Rectal smooth muscle tissue (tissue), 1 donor: ENCODE measurements around the gene LSM12.
A peak's percentile ranks its signal among the peaks of the same experiment; 100 is the strongest.

ENCODE experiments used
- H3K27ac ChIP-seq: one replicate; pipeline ENCODE4 v1.7.0; 2013; ENCODE audit warnings: low read depth, low read length, inconsistent platforms
- H3K27me3 ChIP-seq: one replicate; pipeline ENCODE4 v1.7.0; 2013; ENCODE audit warnings: low read length; ENCODE audit not compliant: control insufficient read depth, insufficient read depth
- H3K36me3 ChIP-seq: one replicate; pipeline ENCODE4 v1.7.0; 2013; ENCODE audit warnings: low read length; ENCODE audit not compliant: control insufficient read depth, insufficient read depth
- H3K4me1 ChIP-seq: one replicate; pipeline ENCODE4 v1.7.0; 2013; ENCODE audit warnings: low read length; ENCODE audit not compliant: control insufficient read depth, insufficient read depth
- H3K4me3 ChIP-seq: one replicate; pipeline ENCODE4 v1.7.0; 2013; ENCODE audit warnings: low read length
- H3K9ac ChIP-seq: one replicate; pipeline ENCODE4 v1.7.0; 2013; ENCODE audit warnings: low read length

Gene LSM12

GRCh38 chr17:44091200-44091997 lies 24.9 kb upstream of the LSM12 start:
- no peak overlapping the region for H3K4me3 ChIP-seq
- H3K36me3 ChIP-seq, result peaks cover 23% of the 10 kb centered on the region
- H3K4me1 ChIP-seq, result peaks cover 11% of the 10 kb centered on the region
- H3K9ac ChIP-seq, result no peak overlapping the region
- H3K27ac ChIP-seq, result no peak overlapping the region
- no peaks in the 10 kb centered on the region for H3K27me3 ChIP-seq

DNA sequence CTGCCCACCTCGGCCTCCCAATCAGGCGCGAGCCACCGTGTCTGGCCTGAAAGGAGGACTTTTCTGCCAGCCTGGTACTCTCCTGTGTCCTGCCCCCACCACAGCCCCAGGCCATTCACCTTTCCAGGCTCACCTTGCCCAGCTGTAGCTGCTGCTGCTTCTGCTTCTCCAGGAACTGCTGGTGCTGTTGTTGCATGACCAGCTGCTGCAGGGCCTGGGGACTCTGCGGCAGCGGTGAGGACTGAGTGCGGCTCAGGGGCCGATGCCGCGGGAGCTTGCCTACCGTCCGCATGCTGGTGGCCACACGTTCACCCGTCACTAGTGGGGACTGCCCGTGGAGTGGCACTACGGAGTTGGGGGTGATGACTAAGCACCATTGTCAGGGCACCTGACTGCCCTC lies 21.8 kb upstream of the LSM12 start:
- peaks cover 34% of the 10 kb centered on the region for H3K36me3 ChIP-seq
- no peak overlapping the region for H3K27ac ChIP-seq
- peaks cover 4% of the 10 kb centered on the region for H3K4me1 ChIP-seq
- H3K4me3 ChIP-seq, result no peak overlapping the region
- no peak overlapping the region for H3K9ac ChIP-seq
- no peaks in the 10 kb centered on the region for H3K27me3 ChIP-seq

- peak overlapping the region; percentile 30 for H3K27ac ChIP-seq
- no peak overlapping the region for H3K9ac ChIP-seq
- H3K27me3 ChIP-seq, result no peaks in the 10 kb centered on the region
- peaks cover 33% of the 10 kb centered on the region for H3K36me3 ChIP-seq
- no peak overlapping the region for H3K4me3 ChIP-seq
- peaks cover 4% of the 10 kb centered on the region for H3K4me1 ChIP-seq
These were observed 20.8 kb upstream of the LSM12 start for GRCh38 chr17:44087319-44087718.

GRCh38 chr17:44086364-44087311 lies 20.2 kb upstream of the LSM12 start:
- no peaks in the 10 kb centered on the region for H3K27me3 ChIP-seq
- no peak overlapping the region for H3K9ac ChIP-seq
- peak overlapping the region; percentile 45 for H3K27ac ChIP-seq

GRCh38 chr17:44085908-44086307 lies 19.4 kb upstream of the LSM12 start:
- H3K27me3 ChIP-seq, result no peaks in the 10 kb centered on the region
- no peak overlapping the region for H3K9ac ChIP-seq
- H3K27ac ChIP-seq, result no peak overlapping the region
- peaks cover 4% of the 10 kb centered on the region for H3K4me1 ChIP-seq
- H3K36me3 ChIP-seq, result peaks cover 20% of the 10 kb centered on the region
- no peak overlapping the region for H3K4me3 ChIP-seq

More at GRCh38 chr17:44086364-44087311, 20.2 kb upstream of the LSM12 start:
- peaks cover 4% of the 10 kb centered on the region for H3K4me1 ChIP-seq
- H3K36me3 ChIP-seq, result peaks cover 27% of the 10 kb centered on the region
- H3K4me3 ChIP-seq, result no peak overlapping the region

DNA sequence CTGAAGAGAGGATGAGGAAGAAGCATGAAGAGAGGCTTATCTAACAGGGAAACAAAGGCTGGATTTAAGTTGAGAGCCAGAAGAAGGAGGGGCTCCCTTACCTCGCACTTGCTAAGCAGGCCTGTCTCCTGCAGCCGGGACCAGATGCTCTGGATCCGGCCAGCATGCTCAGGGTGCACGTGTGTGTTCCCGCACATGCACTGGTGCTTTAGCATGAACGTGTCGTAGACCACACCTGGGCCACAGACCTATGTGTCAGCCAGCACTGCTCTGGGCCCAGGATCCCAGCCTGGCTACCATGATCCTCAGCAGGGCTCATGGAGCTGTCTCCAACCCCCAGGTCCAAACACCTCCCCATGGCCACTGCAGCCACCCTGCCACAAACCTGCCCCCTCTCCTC lies 18.4 kb upstream of the LSM12 start:
- H3K9ac ChIP-seq, result no peak overlapping the region
- peaks cover 4% of the 10 kb centered on the region for H3K4me1 ChIP-seq
- peaks cover 28% of the 10 kb centered on the region for H3K36me3 ChIP-seq
- H3K4me3 ChIP-seq, result no peak overlapping the region
- no peak overlapping the region for H3K27ac ChIP-seq
- H3K27me3 ChIP-seq, result no peaks in the 10 kb centered on the region

DNA sequence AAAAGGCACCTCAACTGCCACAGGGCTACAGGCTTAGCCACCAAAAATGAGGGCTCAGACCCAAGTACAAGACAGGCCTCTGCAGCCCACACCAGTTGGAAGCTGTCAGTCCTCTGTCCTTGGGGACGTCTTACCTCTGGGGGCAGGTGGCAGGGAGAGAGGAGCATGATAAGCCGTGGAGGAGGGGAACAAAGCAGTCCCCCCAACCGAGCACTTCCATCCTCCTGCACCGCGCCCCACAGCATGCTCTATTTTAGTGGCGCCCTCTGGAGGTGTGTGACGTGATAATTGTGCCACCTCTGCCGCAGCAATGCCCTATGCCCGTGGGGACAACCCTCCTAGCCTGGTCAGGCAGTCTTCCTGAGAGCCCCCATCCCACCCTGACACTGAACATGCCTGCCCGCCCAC lies 17.7 kb upstream of the LSM12 start:
- H3K4me1 ChIP-seq, result peaks cover 4% of the 10 kb centered on the region
- no peak overlapping the region for H3K4me3 ChIP-seq
- no peak overlapping the region for H3K9ac ChIP-seq
- no peak overlapping the region for H3K27ac ChIP-seq
- no peaks in the 10 kb centered on the region for H3K27me3 ChIP-seq
- peaks cover 30% of the 10 kb centered on the region for H3K36me3 ChIP-seq

- Histone ChIP-seq H3K4me1 (peaks cover 4% of the 10 kb centered on the region), H3K36me3 (peaks cover 36% of the 10 kb centered on the region), H3K27me3 (no peaks in the 10 kb centered on the region), H3K4me3 (no peak overlapping the region), H3K27ac (no peak overlapping the region), H3K9ac (no peak overlapping the region)
These were observed 16.9 kb upstream of the LSM12 start for GRCh38 chr17:44083250-44083849.

DNA sequence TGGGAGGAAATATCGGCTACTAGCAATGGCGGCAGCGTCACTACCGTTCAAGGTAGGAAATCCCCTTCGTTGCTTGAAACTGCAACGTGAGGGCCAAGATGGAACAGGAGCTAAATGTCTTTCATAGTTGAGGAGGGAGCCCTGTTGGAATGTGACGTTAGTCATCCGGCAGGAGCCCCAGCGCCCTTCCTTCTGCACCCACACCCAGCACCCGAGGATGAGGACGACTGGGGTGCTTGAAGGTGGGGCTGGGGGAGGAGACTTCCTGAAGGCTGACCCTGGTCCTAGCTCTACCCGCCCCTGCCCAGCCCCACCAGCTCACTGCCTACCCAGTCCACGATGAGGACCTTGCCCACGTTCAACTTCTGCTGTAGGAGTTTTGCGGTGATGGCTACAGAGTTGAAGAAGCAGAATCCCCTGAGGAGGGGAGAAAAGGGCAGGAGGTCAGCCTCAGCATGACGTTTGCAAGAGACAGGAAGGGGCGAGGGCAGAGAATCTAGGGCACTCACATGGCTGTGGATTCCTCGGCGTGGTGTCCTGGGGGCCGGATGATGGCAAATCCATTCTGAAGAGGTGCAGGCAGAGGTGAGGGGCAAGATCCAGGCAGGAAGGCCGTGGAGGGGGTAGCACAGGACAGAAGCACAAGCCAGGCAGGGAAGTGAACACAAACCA lies 15.9 kb upstream of the LSM12 start:
- H3K9ac ChIP-seq, result no peak overlapping the region
- H3K4me3 ChIP-seq, result no peak overlapping the region
- no peak overlapping the region for H3K27ac ChIP-seq
- H3K36me3 ChIP-seq, result peaks cover 44% of the 10 kb centered on the region
- H3K27me3 ChIP-seq, result no peaks in the 10 kb centered on the region
- H3K4me1 ChIP-seq, result peaks cover 4% of the 10 kb centered on the region

- Histone ChIP-seq H3K9ac (no peak overlapping the region), H3K4me3 (no peak overlapping the region), H3K27ac (no peak overlapping the region), H3K36me3 (peaks cover 48% of the 10 kb centered on the region), H3K4me1 (no peaks in the 10 kb centered on the region), H3K27me3 (no peaks in the 10 kb centered on the region)
These were observed 15.2 kb upstream of the LSM12 start for GRCh38 chr17:44081681-44082080.

GRCh38 chr17:44079877-44080821 lies 13.7 kb upstream of the LSM12 start:
- Histone ChIP-seq H3K27ac (no peak overlapping the region), H3K9ac (no peak overlapping the region), H3K4me3 (no peak overlapping the region), H3K27me3 (no peaks in the 10 kb centered on the region), H3K4me1 (no peaks in the 10 kb centered on the region), H3K36me3 (peaks cover 56% of the 10 kb centered on the region)
